GM19193 (cell line): ENCODE measurements around the gene ERC2.

Experiments used
- POLR2A ChIP-seq: IDR thresholded peaks from 4 replicates; pipeline ENCODE4 v1.6.1; 2011; ENCODE audit not compliant: insufficient read depth, insufficient read length; ENCODE audit errors: extremely low read depth

Gene ERC2

GRCh38 chr3:56115698-56116097 lies 352.6 kb downstream of the ERC2 start:
- TF ChIP-seq POLR2A, result no peak

GRCh38 chr3:56115199-56115598 lies 353.1 kb downstream of the ERC2 start:
- no peak for TF ChIP-seq POLR2A

DNA sequence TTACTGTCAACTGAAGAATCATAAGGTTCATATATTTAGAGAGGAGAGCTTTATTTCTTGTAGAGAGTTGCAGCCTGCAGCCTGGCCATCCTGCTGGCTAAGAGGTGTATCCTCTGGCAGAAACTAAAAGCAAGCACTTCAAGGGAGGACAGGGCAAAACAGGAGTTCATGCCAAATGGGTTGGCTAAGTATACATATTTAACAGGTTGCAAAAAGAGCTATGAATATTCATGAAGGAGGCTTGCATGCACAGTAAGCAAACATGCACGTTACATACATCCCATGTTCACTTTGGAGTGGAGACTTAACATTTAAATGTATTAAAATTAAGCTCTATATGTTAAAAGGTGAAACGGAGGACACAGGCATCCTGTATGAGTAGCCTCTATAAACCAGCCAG lies 354.4 kb downstream of the ERC2 start:
- TF ChIP-seq POLR2A, result no peak

GRCh38 chr3:56113231-56113630 lies 355.0 kb downstream of the ERC2 start:
- TF ChIP-seq POLR2A, result no peak

- TF ChIP-seq POLR2A, result no peak
These were observed 356.5 kb downstream of the ERC2 start for GRCh38 chr3:56111606-56112304.

GRCh38 chr3:56110886-56111285 lies 357.4 kb downstream of the ERC2 start:
- TF ChIP-seq POLR2A, result no peak

DNA sequence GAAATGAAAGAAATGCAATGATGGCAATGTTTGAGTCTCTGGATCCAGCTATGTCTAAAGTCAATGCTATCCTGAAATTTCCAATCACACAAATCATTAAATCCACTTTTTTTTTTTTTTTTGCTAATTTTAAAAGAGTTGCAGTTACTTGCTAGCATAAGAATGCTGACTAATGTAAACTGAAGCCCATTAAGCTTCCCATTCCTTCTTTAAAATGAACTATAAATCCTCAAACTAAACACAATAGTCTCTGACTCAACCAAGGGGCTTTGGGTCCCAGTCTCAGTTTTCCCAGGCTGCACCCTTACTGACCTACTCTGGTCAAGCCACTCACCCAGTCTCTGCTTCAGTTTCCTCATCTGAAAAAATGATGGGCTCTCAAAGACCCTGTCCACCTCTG lies 361.1 kb downstream of the ERC2 start:
- no peak for TF ChIP-seq POLR2A

- TF ChIP-seq POLR2A, result no peak
These were observed 366.2 kb downstream of the ERC2 start for GRCh38 chr3:56102032-56102431.

DNA sequence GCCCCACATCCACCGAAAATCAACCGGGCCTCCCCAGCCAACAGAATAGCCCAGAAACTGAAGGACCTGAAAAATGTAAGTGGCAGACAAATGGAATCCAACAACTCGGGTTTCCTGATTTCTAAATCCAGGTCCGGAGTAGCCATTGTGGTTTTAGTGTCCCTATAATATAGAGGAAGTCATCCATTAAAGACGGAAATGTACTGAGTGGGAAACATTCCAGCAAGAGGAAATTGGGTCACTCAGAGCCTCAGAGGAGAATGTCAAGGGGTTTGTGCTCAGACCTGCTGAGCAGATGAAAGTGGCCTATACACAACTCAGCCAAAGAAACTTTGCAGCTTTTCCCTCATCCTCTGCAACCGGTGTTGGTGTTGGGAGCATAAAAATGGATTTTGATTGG lies 366.7 kb downstream of the ERC2 start:
- TF ChIP-seq POLR2A, result no peak

- no peak for TF ChIP-seq POLR2A
These were observed 371.3 kb downstream of the ERC2 start for GRCh38 chr3:56096999-56097398.

DNA sequence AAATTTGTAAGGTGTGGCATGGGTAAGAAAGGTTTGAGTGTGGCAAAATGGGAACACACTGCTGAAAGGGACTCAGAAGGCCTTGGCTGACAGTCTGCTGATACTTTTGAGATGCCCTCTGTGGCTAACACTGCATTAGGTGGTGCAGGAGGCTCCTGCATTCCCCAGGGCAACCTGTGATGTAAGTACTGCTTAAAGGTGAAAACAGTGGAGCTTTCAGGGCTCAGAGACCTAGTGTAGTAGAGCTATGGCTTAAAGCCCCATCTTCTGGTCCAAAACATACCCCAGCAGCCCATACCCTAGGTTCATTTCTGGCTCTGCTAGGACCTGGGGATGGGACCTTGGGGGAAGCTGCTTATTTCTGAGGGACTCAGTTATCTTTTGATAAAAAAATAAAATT lies 374.1 kb downstream of the ERC2 start:
- no peak for TF ChIP-seq POLR2A

DNA sequence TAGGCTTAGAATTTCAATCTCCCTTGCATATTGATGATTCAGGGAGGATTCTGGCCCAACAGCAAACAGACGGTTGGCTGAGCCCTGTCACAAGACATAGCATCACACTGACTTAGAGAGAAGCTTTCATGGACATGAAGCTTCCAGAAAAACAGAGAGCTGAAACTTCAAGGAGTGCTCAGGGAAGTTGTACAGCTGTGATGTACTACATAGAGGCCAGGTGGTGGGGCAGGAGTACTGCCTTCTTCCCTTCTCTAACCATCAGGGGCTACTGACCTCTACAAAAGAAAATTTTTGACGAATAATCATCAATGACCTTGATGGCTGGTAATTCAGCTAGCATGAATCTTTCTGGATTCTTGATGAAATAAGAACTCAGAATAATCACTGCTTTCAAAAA lies 378.5 kb downstream of the ERC2 start:
- TF ChIP-seq POLR2A, result no peak

- no peak for TF ChIP-seq POLR2A
These were observed 380.7 kb downstream of the ERC2 start for GRCh38 chr3:56087451-56088053.

DNA sequence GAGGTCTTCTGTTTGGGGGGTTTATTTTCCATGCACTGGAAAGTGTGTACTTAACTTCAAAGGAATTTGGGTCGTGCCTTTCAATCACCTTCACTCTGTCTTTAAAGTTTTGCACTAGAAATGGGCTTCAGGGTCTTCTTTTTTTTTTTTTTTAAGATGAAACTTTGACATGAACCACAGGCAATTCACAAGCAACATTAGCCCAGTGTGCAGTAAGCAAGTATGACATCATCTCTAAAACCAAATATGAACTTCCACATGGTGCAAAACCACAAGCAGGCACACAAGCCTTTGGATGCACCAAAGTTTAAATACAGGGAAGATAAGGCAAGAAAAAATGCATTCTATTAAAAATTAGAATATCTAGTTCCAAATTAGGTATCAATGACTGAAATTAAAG lies 381.9 kb downstream of the ERC2 start:
- TF ChIP-seq POLR2A, result no peak

DNA sequence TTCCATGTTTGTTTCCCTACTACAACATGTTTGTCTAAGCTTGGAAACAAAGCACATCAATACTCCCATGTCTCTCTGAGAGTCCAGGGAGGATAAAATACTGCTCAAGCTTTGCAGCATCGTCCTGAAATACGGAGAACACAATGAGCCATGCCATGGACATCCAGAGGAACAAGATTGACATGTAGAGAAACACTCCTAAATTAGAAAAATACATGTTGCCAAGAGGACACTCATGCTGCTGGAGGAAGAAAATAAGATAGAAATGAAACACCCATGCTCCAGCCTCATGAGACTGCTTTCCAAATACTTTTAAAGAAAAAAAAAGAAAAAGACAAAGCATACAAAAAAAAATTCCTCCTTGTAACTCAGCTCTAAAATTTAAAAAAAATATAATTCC lies 387.0 kb downstream of the ERC2 start:
- TF ChIP-seq POLR2A, result no peak

DNA sequence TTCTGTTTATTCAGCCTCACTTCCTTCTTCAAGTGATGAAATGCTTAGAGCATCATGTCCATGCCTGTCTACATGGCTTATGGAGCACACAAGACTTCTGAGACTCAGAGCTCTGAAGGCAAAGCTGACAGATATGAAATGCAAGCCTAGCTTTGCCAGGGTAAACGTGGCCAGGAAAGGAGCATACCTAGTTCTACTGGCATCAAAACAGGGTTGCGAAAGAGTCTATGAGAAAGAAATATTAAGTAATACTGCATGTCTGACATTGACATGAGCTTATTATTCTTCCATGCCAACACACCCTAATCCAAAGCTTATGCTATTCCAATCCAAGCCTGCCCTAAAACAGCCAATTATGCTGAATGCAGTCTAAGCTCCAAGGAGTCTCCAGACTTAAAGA lies 391.5 kb downstream of the ERC2 start:
- no peak for TF ChIP-seq POLR2A

GRCh38 chr3:56075089-56075488 lies 393.2 kb downstream of the ERC2 start:
- no peak for TF ChIP-seq POLR2A
